ENCODE data around the gene VANGL1. TPM values are rescaled to one million over a fixed set of nuclear protein-coding genes. Genes with fewer than 3 reads are reported as not detected.
"Not testable (repeated sequence)": the region's sequence is repeated elsewhere in the genome, so short reads cannot be mapped to it uniquely, and the experiment has no call there.

The VANGL1 gene
- 20.5 and 21.1 TPM in 2 replicates for total RNA-seq (2014; rRNA removed; shearing (Covaris generic))
- 12.5 and 15.1 TPM in 2 replicates for polyA plus RNA-seq (2014; cell fraction: nucleus; rRNA removed)

DNA sequence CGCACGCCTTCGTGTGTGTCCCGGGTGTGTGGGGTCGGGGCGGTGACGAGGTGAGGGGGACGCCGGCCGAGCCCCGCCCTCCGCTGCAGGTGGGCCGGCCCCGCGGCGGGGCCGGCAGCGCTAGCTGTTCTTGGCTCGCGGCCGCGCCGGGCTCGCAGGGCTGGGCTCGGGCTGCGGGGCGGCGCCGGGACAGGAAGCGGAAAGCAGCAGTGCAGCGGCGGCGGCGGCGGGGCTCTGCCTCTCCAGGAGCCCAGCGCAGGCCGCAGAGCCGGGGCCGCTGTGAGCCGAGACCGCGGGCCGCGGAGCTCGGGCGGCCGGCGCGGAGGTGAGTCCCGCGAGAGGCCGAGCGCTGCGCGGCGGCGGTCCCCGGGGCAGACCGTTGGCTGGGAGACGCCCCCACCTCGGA is at the start of gene VANGL1:
TSS of gene VANGL1 (plus strand) at position 209 of the 406 bp plus-strand sequence. CDS start 9,444 bp downstream, outside the sequence.
- DNase-seq (ENCODE audit: extremely low read depth, low read depth) = peak; percentile 39

- no peak for DNase-seq (ENCODE audit: extremely low read depth, low read depth)
Observed at GRCh38 chr1:115592264-115592663, 49.5 kb upstream of the VANGL1 start.

DNA sequence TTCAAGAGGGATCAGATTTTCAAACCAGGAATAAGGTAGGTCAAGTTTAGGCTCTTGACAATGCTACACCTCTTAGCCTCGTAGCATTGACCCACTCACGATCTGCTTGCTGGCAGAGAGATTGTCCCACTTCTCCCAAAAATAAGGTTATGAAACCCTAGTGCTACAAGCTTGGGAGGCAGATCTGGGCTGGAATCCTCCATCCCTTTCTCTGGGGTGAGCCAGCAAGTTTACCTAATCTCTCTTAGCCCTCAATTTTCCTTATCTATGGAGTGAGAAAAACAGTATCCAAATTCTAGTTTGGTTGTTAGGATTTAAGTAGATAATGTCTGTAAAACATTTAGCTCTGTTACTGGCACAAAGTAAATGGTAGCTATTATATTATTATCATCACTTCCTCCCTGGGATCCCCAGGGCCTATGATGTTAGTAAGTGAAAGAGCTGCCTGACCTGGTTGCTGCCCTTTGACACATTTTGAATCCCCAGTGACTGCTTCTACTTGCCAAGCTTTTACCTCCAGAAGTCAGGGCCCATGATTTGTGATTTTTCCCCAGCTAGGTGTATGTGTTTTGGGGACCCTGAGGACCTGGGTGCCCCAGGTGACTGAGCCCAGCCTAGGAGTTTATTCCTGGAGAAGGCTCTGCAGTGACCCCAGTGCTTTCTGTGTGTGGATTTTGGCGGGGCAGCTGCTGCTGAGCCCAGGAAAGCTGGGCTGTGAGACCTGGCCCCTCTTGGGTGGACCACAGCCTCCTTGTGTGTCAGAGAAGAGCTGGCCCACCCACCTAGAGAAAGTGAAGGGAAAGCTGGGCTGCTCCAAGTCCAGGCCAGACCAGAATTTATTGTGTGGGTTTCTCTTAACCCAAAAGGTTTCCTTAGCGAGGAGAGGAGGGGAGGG is 48.2 kb upstream of the VANGL1 start:
- no peak for DNase-seq (ENCODE audit: extremely low read depth, low read depth)

GRCh38 chr1:115594600-115594999 is 47.2 kb upstream of the VANGL1 start:
- DNase-seq (ENCODE audit: extremely low read depth, low read depth) = no peak

DNA sequence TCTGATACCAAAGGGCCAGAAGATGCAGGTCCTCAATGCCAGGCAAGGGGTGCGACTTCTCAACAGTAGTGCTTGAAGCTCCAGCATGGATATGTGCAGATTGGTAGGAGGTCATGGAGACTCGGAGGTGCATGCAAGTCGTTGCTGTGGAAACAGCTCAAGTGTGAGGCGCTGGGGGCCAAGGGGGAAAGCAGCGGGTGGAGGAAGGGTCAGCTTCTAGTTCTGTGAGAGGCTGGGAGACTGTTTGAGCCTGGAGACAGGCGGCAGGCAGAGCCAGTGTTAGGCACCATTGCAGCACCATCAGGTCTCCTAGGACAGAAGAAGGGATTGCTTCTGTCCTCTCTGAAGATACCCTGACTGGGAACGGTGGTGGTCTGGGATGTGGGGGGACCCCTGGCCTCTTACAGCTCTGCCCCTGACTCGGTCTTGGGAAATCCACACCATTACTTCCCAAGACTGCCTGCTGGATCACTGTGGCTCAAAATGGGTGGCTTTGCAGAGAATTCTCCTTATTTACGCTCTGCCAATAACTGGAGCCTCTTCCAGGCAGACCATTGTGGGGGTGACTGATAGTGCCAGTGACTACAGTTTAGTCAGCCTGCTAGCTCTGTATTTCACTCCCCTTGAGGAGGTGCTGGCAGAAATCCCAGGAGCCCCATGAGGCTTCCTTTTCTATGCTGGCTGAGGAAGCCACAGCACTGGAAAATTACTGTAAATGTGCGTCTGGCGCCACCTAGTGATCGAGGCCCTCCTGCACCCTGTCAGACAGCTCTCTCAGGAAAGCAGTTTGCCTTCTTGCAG is 46.3 kb upstream of the VANGL1 start:
- DNase-seq (ENCODE audit: extremely low read depth, low read depth) = peak; percentile 60

- no peak for DNase-seq (ENCODE audit: extremely low read depth, low read depth)
Observed at GRCh38 chr1:115596080-115596780, 45.5 kb upstream of the VANGL1 start.

DNA sequence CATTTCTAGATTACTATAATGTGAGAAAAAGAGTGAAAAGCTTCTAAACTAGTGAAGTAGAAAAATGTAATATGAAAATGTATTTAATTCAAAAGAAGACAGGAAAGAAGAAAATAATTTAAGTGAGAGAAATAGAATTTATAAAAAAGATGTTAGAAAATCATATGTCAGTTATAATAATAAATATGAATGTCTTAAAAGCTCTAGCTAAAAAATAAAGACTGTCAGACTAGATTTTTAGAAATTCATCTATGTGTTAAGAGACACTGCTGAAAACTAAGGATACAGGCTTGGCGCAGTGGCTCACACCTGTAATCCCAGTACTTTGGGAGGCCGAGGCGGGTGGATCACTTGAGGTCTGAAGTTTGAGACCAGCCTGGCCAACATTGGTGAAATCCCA is 37.3 kb upstream of the VANGL1 start:
- no peak for DNase-seq (ENCODE audit: extremely low read depth, low read depth)

- DNase-seq (ENCODE audit: extremely low read depth, low read depth) = no peak
Observed at GRCh38 chr1:115606305-115606704, 35.5 kb upstream of the VANGL1 start.

DNA sequence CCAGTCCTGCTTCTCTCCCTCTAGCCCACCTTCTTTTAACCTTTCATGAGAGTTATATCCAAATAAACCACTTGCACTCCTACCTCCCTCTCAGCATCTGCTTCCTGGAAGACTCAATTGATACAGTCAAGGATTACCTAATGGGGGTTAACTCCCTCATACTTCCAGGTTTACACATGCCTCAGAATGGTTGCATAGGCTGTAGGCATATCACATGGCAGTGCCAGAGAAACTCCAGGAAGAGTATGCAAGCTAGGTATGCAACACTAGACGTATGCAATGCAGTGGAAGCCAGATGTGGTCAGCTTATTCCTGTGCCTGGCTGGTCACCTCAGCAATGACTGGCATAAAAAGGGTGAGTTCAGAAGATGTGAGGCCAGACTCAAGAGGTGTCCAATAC is 32.7 kb upstream of the VANGL1 start:
- no peak for DNase-seq (ENCODE audit: extremely low read depth, low read depth)

DNA sequence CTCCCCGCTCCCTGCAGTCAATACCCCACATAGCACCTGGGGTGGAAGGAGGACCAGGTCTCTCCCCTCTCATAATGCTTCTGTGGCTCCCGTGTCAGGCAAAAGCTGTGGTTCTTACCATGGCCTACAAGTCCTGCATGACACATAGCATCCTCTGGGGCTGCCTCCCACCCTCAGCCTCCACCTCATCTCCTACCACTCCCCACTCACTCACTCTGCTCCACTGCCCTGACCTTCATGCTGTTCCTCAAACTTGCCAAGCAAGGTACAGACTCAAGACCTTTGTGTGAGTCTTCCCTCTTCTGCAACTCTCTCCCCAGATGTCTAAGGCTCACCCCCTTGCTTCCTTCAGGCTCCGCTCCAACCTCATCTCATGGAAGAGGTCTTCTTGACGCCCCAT is 28.0 kb upstream of the VANGL1 start:
- no peak for DNase-seq (ENCODE audit: extremely low read depth, low read depth)

DNA sequence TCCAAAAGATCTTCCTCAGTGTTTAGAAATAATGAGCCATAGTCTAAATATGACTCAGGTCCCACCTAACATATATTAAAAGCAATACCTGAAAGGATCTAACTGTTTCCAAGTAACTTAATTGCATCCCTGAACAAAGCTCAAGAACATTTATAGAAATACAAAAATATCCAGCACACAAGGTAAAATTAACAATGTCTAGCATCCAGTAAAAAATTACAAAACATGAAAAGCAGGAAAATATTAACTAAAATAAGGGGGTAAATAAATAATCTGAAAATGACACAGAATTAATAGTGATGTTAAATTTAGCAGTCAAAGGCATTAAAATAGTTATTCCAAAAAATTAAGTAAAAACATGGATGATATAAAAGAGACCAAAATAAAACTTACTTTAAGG is 21.3 kb upstream of the VANGL1 start:
- no peak for DNase-seq (ENCODE audit: extremely low read depth, low read depth)

- no peak for DNase-seq (ENCODE audit: extremely low read depth, low read depth)
Observed at GRCh38 chr1:115620950-115621349, 20.8 kb upstream of the VANGL1 start.

DNA sequence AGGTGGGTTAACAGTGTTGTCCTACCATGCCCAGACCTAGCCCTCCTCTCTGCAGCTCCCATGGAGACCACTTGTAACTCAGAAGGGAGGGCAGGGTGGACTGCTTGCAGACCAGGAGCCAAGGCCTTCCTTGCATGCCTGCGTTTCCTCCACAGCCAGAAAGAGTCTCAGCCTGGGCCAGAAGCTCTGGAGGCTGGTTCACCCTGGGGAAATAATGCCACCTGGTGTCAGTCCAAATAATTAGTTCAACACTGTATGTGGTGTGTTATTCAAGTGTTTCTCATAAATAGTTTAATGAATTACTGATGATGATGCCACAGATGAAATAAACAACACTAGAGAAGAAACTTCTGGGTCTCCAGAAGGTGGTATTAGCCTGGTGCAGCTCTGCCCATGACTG is 16.9 kb upstream of the VANGL1 start:
- no peak for DNase-seq (ENCODE audit: extremely low read depth, low read depth)

GRCh38 chr1:115630342-115630741 is 11.4 kb upstream of the VANGL1 start:
- no peak for DNase-seq (ENCODE audit: extremely low read depth, low read depth)

GRCh38 chr1:115632251-115633026 is 9.3 kb upstream of the VANGL1 start:
- DNase-seq (ENCODE audit: extremely low read depth, low read depth) = no peak

DNA sequence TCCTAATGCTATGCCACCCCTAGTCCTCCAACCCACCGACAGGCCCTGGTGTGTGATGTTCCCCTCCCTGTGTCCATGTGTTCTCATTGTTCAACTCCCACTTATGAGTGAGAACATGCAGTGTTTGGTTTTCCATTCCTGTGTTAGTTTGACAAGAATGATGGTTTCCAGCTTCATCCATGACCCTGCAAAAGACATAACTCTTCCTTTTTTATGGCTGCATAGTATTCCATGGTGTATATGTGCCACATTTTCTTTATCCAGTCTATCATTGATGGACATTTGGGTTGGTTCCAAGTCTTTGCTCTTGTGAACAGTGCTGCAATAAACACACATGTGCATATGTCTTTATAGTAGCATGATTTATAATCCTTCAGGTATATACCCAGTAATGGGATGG is 8.2 kb upstream of the VANGL1 start:
- not testable (repeated sequence) for DNase-seq (ENCODE audit: extremely low read depth, low read depth)

DNA sequence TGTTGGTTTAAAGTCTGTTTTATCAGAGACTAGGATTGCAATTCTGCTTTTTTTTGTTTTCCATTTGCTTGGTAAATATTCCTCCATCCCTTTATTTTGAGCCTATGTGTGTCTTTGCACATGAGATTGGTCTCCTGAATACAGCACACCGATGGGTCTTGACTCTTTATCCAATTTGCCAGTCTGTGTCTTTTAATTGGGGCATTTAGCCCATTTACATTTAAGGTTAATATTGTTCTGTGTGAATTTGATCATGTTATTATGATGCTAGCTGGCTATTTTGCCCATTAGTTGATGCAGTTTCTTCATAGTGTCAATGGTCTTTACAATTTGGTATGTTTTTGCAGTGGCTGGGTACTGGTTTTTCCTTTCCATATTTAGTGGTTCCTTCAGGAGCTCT is 4.5 kb upstream of the VANGL1 start:
- not testable (repeated sequence) for DNase-seq (ENCODE audit: extremely low read depth, low read depth)

GRCh38 chr1:115640384-115640783 is 1.4 kb upstream of the VANGL1 start:
- DNase-seq (ENCODE audit: extremely low read depth, low read depth) = no peak

GRCh38 chr1:115642168-115643072 is 650 bp downstream of the VANGL1 start:
- no peak for DNase-seq (ENCODE audit: extremely low read depth, low read depth)
